Glutamatergic neuron (in vitro differentiated cells): ENCODE results near the gene NOP53. TPM values are rescaled to one million over a fixed set of nuclear protein-coding genes. Genes with fewer than 3 reads are reported as not detected.

Source experiments
- DNase-seq: peaks from one replicate; pipeline ENCODE4 v3.0.0; 2022
- H3K27ac Mint-ChIP-seq: one replicate; pipeline ENCODE4 v1.8.0; 2020; ENCODE audit warnings: mild to moderate bottlenecking, mixed read lengths, inconsistent platforms; ENCODE audit not compliant: unreplicated experiment
- H3K27me3 Mint-ChIP-seq: one replicate; pipeline ENCODE4 v1.8.0; 2020; ENCODE audit warnings: mild to moderate bottlenecking, moderate library complexity, mixed read lengths, inconsistent platforms; ENCODE audit not compliant: unreplicated experiment
- H3K36me3 Mint-ChIP-seq: one replicate; pipeline ENCODE4 v1.8.0; 2020; ENCODE audit warnings: mild to moderate bottlenecking, mixed read lengths, inconsistent platforms; ENCODE audit not compliant: unreplicated experiment
- H3K4me1 Mint-ChIP-seq: one replicate; pipeline ENCODE4 v1.8.0; 2020; ENCODE audit warnings: mild to moderate bottlenecking, low read depth, mixed read lengths, inconsistent platforms; ENCODE audit not compliant: unreplicated experiment
- H3K4me3 Mint-ChIP-seq: one replicate; pipeline ENCODE4 v1.8.0; 2020; ENCODE audit warnings: mild to moderate bottlenecking, mixed read lengths, inconsistent platforms; ENCODE audit not compliant: unreplicated experiment
- H3K9me3 Mint-ChIP-seq: one replicate; pipeline ENCODE4 v1.8.0; 2020; ENCODE audit warnings: mild to moderate bottlenecking, moderate library complexity, mixed read lengths, inconsistent platforms; ENCODE audit not compliant: unreplicated experiment
- CTCF ChIP-seq: fragments of 200-600 bp; sonication (generic); IDR thresholded peaks from one replicate; pipeline ENCODE4 v1.5.0; 2021; ENCODE audit not compliant: partially characterized antibody, unreplicated experiment
- total RNA-seq: library from RNA; stranded (reverse); fragmentation: NEBNext Ultra II Directional; extraction: Animal tissue kit (Norgen Biotek cat#: 25700); gene quantifications from one replicate; pipeline ENCODE4 v1.2.1, GENCODE V29; 2021; ENCODE audit not compliant: unreplicated experiment

NOP53 gene
- total RNA-seq, 1 donor from 2014 or later = 163 TPM

- peaks cover 6% of the 10 kb centered on the region for H3K4me1 Mint-ChIP-seq
- H3K9me3 Mint-ChIP-seq = peaks cover 6% of the 10 kb centered on the region
- H3K36me3 Mint-ChIP-seq = peaks cover 5% of the 10 kb centered on the region
- TF ChIP-seq CTCF = peak; percentile 91
- no peak overlapping the region for H3K4me3 Mint-ChIP-seq
- DNase-seq = peak; percentile 83
- H3K27me3 Mint-ChIP-seq = peaks cover 13% of the 10 kb centered on the region
- peak overlapping the region; percentile 70 for H3K27ac Mint-ChIP-seq
Measured at GRCh38 chr19:47699360-47699917, 45.9 kb upstream of the NOP53 start.

GRCh38 chr19:47700934-47701716, 44.2 kb upstream of the NOP53 start:
- peaks cover 5% of the 10 kb centered on the region for H3K36me3 Mint-ChIP-seq
- H3K4me1 Mint-ChIP-seq = no peaks in the 10 kb centered on the region
- peaks cover 6% of the 10 kb centered on the region for H3K9me3 Mint-ChIP-seq

GRCh38 chr19:47701717-47702552, 43.4 kb upstream of the NOP53 start:
- no peak overlapping the region for H3K4me3 Mint-ChIP-seq
- peaks cover 9% of the 10 kb centered on the region for H3K27me3 Mint-ChIP-seq
- no peak overlapping the region for H3K27ac Mint-ChIP-seq
- H3K4me1 Mint-ChIP-seq = no peaks in the 10 kb centered on the region
- DNase-seq = peak; percentile 22
- H3K9me3 Mint-ChIP-seq = peaks cover 6% of the 10 kb centered on the region
- H3K36me3 Mint-ChIP-seq = peaks cover 5% of the 10 kb centered on the region
- no peak for TF ChIP-seq CTCF

More at GRCh38 chr19:47700934-47701716, 44.2 kb upstream of the NOP53 start:
- no peak for TF ChIP-seq CTCF
- DNase-seq = peak; percentile 14
- H3K4me3 Mint-ChIP-seq = no peak overlapping the region
- H3K27ac Mint-ChIP-seq = no peak overlapping the region
- peaks cover 9% of the 10 kb centered on the region for H3K27me3 Mint-ChIP-seq

GRCh38 chr19:47702671-47703070, 42.7 kb upstream of the NOP53 start:
- Mint-ChIP-seq H3K4me3 (no peak overlapping the region), H3K36me3 (peaks cover 5% of the 10 kb centered on the region), H3K27me3 (peaks cover 9% of the 10 kb centered on the region), H3K9me3 (peaks cover 6% of the 10 kb centered on the region), H3K27ac (peak overlapping the region; percentile 80), H3K4me1 (no peaks in the 10 kb centered on the region)
- TF ChIP-seq CTCF = no peak
- peak; percentile 15 for DNase-seq
